ENCODE data around the gene ANKRD40CL.
A peak's percentile ranks its signal among the peaks of the same experiment; 100 is the strongest.

ANKRD40CL gene

GRCh38 chr17:50785946-50786570, 18.7 kb upstream of the ANKRD40CL start:
- peak; percentile 98 for DNase-seq

DNA sequence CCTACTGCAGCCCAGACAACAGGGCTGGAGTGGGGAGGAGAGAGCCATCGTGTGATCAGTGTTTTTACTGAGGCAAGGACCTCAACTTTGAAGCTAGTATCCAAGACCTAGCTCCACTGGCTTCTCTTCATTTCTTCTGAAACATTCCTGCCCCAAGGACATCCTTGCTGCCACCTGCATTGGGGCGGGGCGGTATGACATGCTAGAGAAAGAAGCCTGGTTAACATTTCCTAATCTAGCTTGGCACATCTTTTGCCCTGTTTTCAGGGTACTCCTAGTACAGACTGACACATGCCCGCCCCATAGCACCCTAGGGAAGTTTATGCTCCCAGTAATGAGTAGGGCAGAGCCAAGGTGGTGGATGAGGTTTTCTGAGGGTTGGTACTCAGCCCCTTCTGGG, 17.8 kb upstream of the ANKRD40CL start:
- DNase-seq, result no peak

GRCh38 chr17:50783905-50784304, 16.6 kb upstream of the ANKRD40CL start:
- no peak for DNase-seq

DNA sequence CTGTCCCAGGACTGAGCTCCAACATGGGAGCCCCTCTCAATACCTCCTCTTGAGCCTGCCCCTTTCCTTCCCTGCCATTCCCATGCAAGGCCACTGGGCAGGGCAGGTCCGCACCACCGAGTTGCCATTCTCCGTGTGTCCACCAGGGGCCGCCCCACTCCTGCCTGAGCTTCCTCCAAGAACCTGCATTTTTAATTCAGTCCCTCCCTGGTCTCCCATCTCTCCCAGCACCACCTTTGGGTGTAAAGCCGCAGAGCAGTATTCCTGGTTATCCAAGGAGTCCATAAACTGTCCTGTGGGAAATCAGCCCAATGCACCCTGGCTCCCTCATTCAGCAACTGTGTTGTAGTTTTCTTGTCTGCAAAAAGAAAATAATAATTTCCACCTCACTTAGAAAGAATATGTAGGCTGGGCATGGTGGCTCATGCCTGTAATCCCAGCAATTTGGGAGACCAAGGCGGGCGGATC, 15.9 kb upstream of the ANKRD40CL start:
- DNase-seq, result peak; percentile 96

- DNase-seq, result no peak
These were observed 13.8 kb upstream of the ANKRD40CL start for GRCh38 chr17:50781167-50781566.

DNA sequence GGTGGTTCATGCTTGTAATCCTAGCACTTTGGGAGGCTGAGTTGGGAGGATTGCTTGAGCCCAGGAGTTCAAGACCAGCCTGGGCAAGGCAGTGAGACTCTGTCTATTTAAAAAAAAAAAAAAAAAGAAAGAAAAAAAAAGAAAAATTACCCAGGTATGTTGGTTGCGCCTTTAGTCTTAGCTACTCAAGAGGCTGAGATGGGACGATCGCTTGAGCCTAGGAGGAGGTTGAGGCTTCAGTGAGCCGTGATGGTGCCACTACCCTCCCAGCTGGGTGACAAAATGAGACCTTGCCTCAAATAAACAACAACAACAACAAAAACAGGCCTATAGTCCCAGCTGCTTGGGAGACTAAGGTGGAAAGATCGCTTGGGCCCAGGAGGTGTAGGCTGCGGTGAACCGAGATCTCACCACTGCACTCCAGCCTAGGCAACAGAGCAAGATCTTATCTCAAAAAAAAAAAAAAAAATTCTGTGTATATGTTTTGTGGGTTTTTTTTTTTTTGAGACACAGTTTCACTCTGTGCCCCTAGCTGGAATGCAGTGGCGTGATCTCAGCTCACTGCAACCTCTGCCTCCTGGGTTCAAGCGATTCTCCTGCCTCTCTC, 12.5 kb upstream of the ANKRD40CL start:
- no peak for DNase-seq

- DNase-seq, result no peak
These were observed 11.7 kb upstream of the ANKRD40CL start for GRCh38 chr17:50778988-50779387.

DNA sequence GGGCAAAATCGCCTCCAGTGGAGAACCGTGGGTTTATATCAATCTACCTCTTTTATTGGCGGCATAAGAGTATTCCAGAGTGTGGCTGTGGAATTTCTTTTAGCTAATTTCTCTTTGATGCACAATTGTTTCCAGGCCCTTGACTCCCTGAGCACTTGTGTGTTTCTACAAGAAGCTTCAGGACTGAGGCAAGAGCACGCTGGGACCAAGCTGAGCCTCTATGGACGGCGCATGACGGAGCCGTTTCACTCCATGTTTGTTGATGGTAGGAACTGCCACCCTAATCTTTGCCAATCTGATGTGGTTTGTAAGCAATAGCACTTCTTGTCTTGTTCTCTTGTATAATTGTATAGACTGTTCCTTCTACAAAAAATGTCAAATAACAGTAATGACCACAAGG, 11.2 kb upstream of the ANKRD40CL start:
- DNase-seq, result no peak

DNA sequence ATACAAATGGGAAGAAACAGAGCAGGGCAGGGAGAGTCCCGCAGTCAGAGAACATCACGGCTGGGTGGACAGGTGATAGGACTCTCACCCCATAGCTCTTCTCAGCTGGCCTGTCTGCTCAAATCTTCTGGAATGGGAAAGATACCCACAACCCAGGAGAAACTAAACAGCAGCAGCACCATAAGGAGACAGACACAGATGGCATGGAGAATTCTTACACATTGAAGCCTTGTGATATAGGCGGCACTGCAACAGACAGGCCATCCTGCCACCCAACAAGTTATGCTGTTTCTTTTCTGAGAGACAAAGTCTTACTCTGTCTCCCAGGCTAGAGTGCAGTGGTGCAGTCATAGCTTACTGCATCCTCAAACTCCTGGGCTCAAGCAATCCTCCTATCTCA, 8.6 kb upstream of the ANKRD40CL start:
- DNase-seq, result no peak

GRCh38 chr17:50774225-50774803, 7.0 kb upstream of the ANKRD40CL start:
- DNase-seq, result no peak

GRCh38 chr17:50771991-50772785, 4.9 kb upstream of the ANKRD40CL start:
- no peak for DNase-seq

- no peak for DNase-seq
These were observed 3.0 kb upstream of the ANKRD40CL start for GRCh38 chr17:50770346-50770745.

GRCh38 chr17:50769884-50770283, 2.6 kb upstream of the ANKRD40CL start:
- DNase-seq, result no peak

DNA sequence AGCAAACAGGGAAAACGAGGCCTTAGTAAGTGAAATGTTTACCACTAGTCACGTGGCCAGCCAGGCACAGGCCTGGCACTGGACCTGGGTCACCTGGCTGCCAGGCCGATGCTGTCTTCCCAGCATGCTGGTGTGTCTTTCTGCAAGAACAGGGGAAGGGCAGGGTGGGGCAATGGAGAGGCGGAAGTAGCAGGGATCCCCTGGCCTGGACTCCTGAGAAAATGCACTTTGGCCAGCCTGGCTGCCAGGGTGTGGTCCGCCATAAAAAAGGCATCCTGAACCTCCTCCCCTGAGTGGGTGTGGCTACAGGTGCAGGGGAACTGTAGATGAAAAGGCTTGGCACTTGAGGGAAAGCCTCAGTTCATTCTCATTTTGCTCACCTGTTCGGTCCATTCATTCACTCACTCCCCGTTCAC, 1.0 kb upstream of the ANKRD40CL start:
- DNase-seq, result no peak

DNA sequence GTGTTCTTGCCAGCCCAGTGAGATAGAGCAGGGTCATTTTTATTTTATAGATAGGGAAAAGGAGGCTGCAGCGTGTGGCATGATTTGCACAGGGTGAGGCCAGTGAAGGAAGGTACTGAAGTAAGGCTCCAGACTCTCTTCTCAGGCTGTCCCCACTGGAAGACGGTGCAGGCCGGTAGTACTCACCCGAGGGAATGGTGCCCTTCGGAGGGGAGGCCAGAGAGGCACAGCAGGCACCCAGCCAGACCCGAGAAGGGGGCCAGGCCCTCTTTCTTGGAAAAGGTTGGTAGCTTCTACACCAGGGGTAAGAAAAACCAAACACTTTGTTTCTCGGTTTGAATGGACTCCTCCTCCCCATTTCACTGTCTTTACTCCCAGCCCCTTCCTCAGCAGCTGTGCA, 288 bp downstream of the ANKRD40CL start:
- no peak for DNase-seq

DNA sequence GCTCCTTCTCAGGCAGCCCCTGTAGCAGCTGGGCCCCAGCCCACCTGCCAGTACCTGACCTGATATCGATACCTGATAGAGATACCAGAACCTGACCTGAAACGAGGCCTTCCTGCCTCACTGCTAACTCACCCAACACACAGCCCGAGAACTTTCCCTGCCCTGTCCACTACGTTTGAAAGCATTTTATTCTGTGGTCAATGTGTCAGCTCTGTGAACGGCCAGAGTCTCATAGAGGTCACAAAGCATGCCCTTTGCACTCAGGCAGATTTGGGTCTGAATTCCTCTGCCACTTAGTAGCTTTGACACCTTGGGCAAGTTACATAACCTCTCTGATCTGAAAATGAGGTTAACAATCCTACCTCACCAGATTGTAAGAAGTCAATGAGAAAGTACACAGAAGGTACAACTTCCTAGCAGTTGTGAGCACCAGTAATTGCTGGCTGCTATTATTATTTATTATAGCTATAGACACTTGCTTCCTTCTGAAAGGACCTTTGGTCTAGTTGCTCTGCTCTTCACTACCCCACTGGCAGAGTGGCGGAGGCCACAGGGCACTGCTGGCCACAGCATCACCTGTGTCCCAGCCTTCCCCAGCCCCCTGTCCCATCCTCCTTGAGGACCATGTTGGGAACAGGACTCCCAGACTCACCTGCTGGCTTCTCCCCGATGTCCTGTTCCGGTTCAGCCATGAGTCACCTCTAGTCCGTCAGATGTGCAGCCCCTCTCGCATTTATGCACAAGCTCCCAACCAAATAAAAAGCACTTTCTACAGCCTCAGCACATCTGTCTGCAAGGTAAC, 895 bp downstream of the ANKRD40CL start:
- no peak for DNase-seq

DNA sequence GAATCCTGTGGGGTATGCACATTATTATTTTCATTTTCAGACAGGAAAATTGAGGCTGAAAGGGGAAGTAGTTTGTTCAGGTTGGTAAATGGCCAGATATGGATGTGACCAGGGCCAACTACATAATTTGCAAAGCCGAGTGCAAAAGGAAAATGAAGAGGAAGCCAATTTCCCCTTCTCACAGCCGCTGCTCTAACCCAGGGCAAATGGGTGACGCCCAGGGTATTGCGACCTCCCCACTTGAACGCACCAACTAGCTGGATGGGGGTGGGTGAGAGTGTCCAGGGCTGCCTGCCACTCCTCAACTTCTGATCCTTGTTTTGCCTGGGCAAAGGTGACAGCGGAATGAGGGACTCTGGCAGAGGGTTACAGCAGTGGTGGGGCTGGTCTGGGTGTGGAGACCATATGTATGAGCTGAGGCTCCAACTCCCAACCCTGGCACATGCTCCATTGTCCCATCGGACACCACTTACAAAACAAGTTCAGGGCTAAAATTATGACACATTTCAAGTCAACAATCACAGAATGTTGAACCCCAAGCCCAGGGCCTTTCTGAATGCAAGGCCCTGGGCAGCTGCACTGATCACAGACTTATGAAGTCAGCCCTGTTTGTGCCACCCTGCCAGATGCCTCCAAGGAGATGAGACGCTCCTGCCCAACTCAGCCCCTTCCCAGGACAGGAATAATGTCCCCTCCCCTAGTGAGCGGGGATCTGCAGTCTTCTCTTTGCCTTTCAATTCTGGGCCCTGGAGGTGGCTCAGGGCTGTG, 1.7 kb downstream of the ANKRD40CL start:
- no peak for DNase-seq

DNA sequence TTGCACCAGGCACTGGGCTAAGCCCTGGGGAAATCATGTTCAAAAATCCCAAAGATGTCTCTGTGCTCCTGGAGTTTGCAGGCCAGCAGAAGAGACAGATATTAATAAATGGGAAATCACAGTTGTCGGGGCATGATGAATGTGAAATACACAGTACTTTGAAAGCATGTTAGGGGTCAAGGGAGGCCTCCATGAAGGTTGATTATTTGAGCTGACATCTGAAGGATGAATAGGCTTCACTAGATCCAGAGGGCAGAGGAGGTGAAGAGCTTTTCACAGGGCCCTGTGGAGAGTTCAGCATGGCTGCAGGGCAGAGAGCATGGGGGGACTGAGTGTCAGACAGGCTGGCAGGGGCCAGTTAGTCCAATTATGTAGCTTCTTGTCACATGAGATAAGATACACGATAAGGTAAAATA, 2.6 kb downstream of the ANKRD40CL start:
- peak; percentile 58 for DNase-seq

DNA sequence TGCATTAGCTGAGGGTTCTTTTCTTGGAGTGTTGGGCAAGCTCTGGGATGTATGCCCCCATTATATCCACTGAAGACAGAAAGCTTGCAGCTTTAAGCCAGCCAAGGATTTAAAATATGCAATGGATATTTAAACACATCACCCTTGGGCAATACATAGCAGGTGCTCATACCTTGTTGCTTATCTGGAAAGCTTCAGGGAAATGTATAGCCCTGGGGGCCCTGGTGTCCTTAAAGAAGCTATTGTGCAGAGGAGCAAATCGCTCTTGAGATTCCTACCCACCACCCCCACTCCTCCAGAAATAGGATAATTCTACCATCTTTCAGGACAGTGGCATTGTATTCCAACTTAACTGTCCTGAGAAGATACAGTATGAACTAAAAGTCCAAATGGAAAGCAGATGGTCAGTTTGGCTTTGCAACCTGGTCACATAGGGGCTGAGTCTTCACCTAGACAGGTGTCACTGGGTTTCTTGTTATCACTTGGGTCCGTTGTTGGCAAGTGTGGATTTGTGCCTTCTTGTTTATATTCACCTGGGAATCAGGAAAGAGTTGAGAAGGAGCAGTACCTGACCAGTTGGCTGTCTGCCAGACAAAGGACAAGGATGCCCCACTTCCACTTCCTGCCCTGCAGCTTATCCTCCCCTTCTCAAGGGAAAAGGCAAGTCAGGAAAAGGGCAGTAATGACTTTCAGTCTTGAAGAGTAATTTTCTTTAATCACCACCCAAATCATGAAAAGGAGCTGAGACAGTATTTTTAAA, 3.4 kb downstream of the ANKRD40CL start:
- DNase-seq, result peak; percentile 49

- DNase-seq, result no peak
These were observed 5.1 kb downstream of the ANKRD40CL start for GRCh38 chr17:50762177-50762576.

DNA sequence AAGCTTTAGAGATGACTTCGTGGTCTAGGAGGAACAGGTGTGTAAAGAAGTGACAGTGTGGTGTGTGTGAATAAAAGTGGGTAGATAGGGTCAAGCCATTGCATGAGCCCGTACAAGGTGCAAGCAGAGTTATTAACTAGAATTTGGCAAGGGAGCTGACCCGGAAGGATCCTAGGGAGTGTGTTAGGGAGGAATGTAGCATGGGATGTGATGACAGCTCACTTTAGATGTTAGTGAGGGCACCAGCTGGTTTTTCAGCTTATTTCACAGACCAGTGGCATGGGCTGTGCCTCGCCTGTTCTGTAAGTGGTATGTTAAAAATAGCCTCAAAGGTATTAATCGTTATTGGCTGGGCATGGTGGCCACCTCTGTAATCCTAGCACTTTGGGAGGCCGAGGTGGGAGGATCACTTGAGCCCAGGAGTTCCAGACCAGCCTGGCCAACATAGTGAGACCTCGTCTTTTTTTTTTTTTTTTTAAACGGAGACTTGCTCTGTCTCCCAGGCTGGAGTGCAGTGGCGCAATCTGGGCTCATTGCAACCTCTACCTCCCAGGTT, 8.3 kb downstream of the ANKRD40CL start:
- DNase-seq, result no peak
